ENCODE results near the gene UNC13D.

DNA sequence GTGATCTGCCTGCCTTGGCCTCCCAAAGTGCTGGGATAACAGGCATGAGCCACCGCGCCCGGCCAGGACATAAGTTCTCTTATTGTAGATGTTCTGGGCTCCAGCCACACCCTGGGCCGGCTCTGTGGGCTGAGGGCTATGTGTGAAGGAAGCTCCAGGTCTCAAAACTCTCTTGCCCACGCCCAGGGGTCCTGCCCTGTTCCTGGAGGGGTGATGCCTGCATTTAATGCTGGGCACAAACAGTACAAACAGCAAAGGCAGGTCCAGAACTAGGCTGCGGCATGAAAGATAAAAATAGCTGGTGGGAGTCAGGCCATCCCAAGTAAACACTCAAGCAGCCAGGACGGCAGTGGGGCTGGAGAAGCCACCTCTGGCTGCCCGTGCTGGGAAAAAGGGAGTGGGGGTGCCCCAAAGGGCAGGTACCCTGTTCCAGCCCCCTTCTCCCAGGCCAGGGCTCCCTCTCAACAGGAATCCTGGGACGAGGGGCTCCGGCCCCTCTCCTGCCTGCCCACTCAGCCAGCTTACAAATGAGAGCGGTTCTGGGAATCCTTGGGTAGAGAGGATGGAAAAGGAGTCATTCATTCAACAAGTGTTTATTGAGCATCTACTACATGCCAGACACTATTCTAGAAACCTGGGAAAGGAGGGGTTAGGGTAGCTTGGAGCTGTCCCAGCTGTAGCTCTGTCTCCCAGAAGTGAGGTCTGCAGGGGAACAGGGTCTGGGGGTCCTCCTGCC, 29.6 kb upstream of the UNC13D start:
- TF ChIP-seq, protein P1, sequence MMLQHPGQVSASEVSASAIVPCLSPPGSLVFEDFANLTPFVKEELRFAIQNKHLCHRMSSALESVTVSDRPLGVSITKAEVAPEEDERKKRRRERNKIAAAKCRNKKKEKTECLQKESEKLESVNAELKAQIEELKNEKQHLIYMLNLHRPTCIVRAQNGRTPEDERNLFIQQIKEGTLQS (IDR thresholded peaks at IDR 0.05), result no peak
- TF ChIP-seq, protein P2, sequence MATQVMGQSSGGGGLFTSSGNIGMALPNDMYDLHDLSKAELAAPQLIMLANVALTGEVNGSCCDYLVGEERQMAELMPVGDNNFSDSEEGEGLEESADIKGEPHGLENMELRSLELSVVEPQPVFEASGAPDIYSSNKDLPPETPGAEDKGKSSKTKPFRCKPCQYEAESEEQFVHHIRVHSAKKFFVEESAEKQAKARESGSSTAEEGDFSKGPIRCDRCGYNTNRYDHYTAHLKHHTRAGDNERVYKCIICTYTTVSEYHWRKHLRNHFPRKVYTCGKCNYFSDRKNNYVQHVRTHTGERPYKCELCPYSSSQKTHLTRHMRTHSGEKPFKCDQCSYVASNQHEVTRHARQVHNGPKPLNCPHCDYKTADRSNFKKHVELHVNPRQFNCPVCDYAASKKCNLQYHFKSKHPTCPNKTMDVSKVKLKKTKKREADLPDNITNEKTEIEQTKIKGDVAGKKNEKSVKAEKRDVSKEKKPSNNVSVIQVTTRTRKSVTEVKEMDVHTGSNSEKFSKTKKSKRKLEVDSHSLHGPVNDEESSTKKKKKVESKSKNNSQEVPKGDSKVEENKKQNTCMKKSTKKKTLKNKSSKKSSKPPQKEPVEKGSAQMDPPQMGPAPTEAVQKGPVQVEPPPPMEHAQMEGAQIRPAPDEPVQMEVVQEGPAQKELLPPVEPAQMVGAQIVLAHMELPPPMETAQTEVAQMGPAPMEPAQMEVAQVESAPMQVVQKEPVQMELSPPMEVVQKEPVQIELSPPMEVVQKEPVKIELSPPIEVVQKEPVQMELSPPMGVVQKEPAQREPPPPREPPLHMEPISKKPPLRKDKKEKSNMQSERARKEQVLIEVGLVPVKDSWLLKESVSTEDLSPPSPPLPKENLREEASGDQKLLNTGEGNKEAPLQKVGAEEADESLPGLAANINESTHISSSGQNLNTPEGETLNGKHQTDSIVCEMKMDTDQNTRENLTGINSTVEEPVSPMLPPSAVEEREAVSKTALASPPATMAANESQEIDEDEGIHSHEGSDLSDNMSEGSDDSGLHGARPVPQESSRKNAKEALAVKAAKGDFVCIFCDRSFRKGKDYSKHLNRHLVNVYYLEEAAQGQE (IDR thresholded peaks at IDR 0.05; ENCODE audit: low read depth), result no peak
- TF ChIP-seq, protein P3, sequence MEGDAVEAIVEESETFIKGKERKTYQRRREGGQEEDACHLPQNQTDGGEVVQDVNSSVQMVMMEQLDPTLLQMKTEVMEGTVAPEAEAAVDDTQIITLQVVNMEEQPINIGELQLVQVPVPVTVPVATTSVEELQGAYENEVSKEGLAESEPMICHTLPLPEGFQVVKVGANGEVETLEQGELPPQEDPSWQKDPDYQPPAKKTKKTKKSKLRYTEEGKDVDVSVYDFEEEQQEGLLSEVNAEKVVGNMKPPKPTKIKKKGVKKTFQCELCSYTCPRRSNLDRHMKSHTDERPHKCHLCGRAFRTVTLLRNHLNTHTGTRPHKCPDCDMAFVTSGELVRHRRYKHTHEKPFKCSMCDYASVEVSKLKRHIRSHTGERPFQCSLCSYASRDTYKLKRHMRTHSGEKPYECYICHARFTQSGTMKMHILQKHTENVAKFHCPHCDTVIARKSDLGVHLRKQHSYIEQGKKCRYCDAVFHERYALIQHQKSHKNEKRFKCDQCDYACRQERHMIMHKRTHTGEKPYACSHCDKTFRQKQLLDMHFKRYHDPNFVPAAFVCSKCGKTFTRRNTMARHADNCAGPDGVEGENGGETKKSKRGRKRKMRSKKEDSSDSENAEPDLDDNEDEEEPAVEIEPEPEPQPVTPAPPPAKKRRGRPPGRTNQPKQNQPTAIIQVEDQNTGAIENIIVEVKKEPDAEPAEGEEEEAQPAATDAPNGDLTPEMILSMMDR (IDR thresholded peaks at IDR 0.05 in 2 of 3, conservative IDR thresholded peaks at IDR 0.05 in 1 of 3; ENCODE audit: borderline replicate concordance in 1 of 3, insufficient read depth in 1 of 3, low read depth in 2 of 3, low read length in 2 of 3), result no peak
- no peak for TF ChIP-seq EZH2 (IDR thresholded peaks at IDR 0.05)
- no peak for TF ChIP-seq POLR2A (IDR thresholded peaks at IDR 0.05; ENCODE audit: borderline replicate concordance, extremely low read depth, insufficient read depth, insufficient read length)
- no peak for TF ChIP-seq CEBPB (IDR thresholded peaks at IDR 0.05; ENCODE audit: low read depth)
- no peak for TF ChIP-seq RAD21 (IDR thresholded peaks at IDR 0.05; ENCODE audit: low read depth)
- TF ChIP-seq, protein P4, sequence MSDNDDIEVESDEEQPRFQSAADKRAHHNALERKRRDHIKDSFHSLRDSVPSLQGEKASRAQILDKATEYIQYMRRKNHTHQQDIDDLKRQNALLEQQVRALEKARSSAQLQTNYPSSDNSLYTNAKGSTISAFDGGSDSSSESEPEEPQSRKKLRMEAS (IDR thresholded peaks at IDR 0.05), result no peak
- no peak for TF ChIP-seq SP1 (IDR thresholded peaks at IDR 0.05; ENCODE audit: low read depth)
- no peak for TF ChIP-seq JUND (IDR thresholded peaks at IDR 0.05)
